ENCODE measurements around the gene HMCN2.

DNA sequence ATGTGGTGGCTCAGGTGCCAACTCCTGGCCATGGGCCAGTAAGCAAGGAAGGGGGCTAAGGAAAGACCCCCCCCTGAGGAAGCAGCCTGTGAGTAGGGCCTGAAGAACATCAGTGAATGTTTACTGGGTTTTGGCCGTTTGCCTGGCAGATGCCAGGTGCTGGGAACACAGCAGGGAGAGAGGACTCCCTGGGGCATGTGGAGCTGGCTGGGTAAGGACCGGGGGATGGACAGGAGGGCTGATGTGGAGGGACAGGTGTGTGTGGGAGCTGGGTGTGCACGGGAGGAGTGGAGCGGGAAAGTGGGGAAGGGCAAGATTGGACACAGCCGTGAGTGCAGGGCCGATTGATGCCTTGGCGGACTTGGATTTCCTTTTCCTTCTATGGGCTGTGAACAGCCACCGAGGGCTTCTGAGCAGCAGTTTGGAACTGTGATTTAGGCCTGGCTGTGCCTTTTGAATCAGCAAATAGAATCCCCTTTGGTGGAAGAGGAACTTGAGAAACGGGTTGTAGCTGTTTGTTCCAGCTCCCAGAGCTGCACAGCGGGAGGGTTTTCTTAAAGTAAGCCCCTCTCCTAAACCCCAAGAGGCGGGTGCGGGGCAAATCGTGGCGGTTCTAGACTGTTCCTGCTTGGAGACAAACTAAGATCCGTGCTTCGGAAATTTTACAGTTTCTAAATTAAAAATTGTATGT lies 3.1 kb downstream of the HMCN2 start:
- TF ChIP-seq POLR2A (IDR thresholded peaks at IDR 0.05; ENCODE audit: low read length) (no peak), GATA1 (IDR thresholded peaks at IDR 0.05; ENCODE audit: low read depth, low read length) (no peak)

Measured in erythroblast (primary cell).